ENCODE results near the gene FKBP14. TPM values are rescaled to one million over a fixed set of nuclear protein-coding genes. Genes with fewer than 3 reads are reported as not detected.

Gene FKBP14
- total and polyA plus RNA-seq, 9 of the 15 experiments (the other 6 are each of a cell fraction or from before 2014, with no cell fraction given) = 5.3 to 27.9 (median 14.3) TPM

- TF ChIP-seq BDP1 (IDR thresholded peaks at IDR 0.05; ENCODE audit: insufficient read depth, insufficient read length) (no peak), MAFF (IDR thresholded peaks at IDR 0.05; ENCODE audit: low read length) (peak; percentile 92), NKRF (IDR thresholded peaks at IDR 0.05; ENCODE audit: borderline replicate concordance) (no peak), MAFG (tag; conservative IDR thresholded peaks at IDR 0.05) (peak; percentile 85), MAFK (IDR thresholded peaks at IDR 0.05; ENCODE audit: low read length) (peak; percentile 85), ZNF316 (IDR thresholded peaks at IDR 0.05) (peak; percentile 94)
Measured at GRCh38 chr7:29998489-29998888, 28.0 kb downstream of the FKBP14 start (continued).

GRCh38 chr7:29996321-29996720 lies 30.2 kb downstream of the FKBP14 start:
- Histone ChIP-seq H3K4me1 (replicated peaks in 1 of 2; ENCODE audit: control insufficient read depth in 2 of 2, insufficient read depth in 2 of 2, low read length in 2 of 2) (no peaks in the 10 kb centered on the region), H4K20me1 (replicated peaks; ENCODE audit: control insufficient read depth, insufficient read depth, low read length) (no peaks in the 10 kb centered on the region), H3K9ac (ENCODE audit: insufficient read depth in 1 of 2, low read depth in 2 of 2, low read length in 2 of 2) (no peak overlapping the region), H3K27ac (ENCODE audit: extremely low read depth, low read depth, low read length) (no peak overlapping the region), H3K4me2 (ENCODE audit: insufficient read depth, low read length) (no peak overlapping the region), H2AFZ (ENCODE audit: low read depth, low read length) (no peak overlapping the region), H3K27me3 (ENCODE audit: control insufficient read depth in 2 of 2, insufficient read depth in 2 of 2, low read length in 2 of 2) (peaks cover 2 to 8% of the 10 kb centered on the region in 2 experiments; a peak in 2 of 5 replicates), H3K36me3 (ENCODE audit: control insufficient read depth, insufficient read depth, low read length) (no peaks in the 10 kb centered on the region), H3K9me1 (ENCODE audit: control insufficient read depth, insufficient read depth, low read length) (no peaks in the 10 kb centered on the region), H3K9me3 (replicated peaks; ENCODE audit: control insufficient read depth, insufficient read depth, low read depth, low read length) (peaks cover 5% of the 10 kb centered on the region), H3K4me3 (no peak overlapping the region), H3K79me2 (ENCODE audit: control insufficient read depth, insufficient read depth, low read length) (no peaks in the 10 kb centered on the region)
- FAIRE-seq (no peak), ATAC-seq (no peak), DNase-seq (ENCODE audit: extremely low read depth in 1 of 4, low spot score in 3 of 4) (no peak)
- POLR2A ChIA-PET = no interaction called here
- intact Hi-C loops (cut with micrococcal nuclease) (no loop called here), in situ Hi-C loops (cut with MboI) (no loop called here)
- CTCF ChIA-PET (ENCODE audit: low intra/inter-chr PET ratio) = no interaction called here
- no TSS peak for BruUV-seq (replicated peaks)
- TF ChIP-seq RBM25 (IDR thresholded peaks at IDR 0.05; ENCODE audit: low read depth, low read length, severe bottlenecking) = peak; percentile 35
- peak; percentile 64; the same call in 1 of the 2 replicates for TF ChIP-seq ZNF12 (CRISPR knock-in tag; IDR thresholded peaks at IDR 0.05)
- TF ChIP-seq EP400 (IDR thresholded peaks at IDR 0.05) = no peak
